HCT116 (cell line): ENCODE data around the gene ELL2. TPM values are rescaled to one million over a fixed set of nuclear protein-coding genes. Genes with fewer than 3 reads are reported as not detected.

ENCODE experiments used
- ATAC-seq: fragments of 200-7000 bp; cut with Tn5 transposase; 2 replicates; pipeline ENCODE4 v1.9.1; 2020; ENCODE audit warnings: mild to moderate bottlenecking, moderate library complexity
- BruUV-seq: library from RNA; stranded (reverse); fragments of 400-500 nt; replicated peaks from 2 replicates; lab custom pipeline; 2021; lab: Mats Ljungman, UMichigan
- CTCF ChIA-PET: fragments of 300-600 bp; sonication (Branson Sonifier 250); formaldehyde crosslinking; loops from one replicate; lab custom pipeline; 2021; ENCODE audit warnings: antibody characterized with exemption; lab: Charles Lee
- POLR2A ChIA-PET: fragments of 300-600, 350-600 bp; sonication (Branson Sonifier 250); formaldehyde crosslinking; loops from one replicate; lab custom pipeline; 2021; ENCODE audit warnings: antibody characterized with exemption; lab: Charles Lee
- RAD21 ChIA-PET, 2 experiments: fragments of 300-600 bp; sonication (Branson Sonifier 250); formaldehyde crosslinking; loops; one replicate each; lab custom pipeline; 2023; ENCODE audit warnings: low total read pairs in 2 of 2; ENCODE audit not compliant: uncharacterized antibody in 2 of 2, unreplicated experiment in 2 of 2, low non-redundant PET in 1 of 2; lab: Charles Lee
- DNase-seq: peaks from one replicate; pipeline ENCODE4 v3.0.0-alpha.2; 2010; ENCODE audit warnings: low read depth, low spot score
- H2AFZ ChIP-seq: fragments of 200-600 bp; shearing (Covaris generic), sonication (generic); 2 replicates; pipeline ENCODE4 v1.6.1; 2017; ENCODE audit warnings: low read depth, mixed run types, mixed read lengths, antibody characterized with exemption, low read length; ENCODE audit not compliant: poor library complexity, severe bottlenecking
- H3K27ac ChIP-seq: 2 replicates; pipeline ENCODE4 v1.5.1; 2012; ENCODE audit warnings: low read depth, low read length
- H3K27me3 ChIP-seq: fragments of 200-600 bp; sonication (generic); 2 replicates; pipeline ENCODE4 v1.6.1; 2016; ENCODE audit warnings: mixed run types, low read length, mixed read lengths; ENCODE audit not compliant: insufficient read depth
- H3K36me3 ChIP-seq, 2 experiments: fragments of 200-500 bp in 1 of 2; fragments of 200-600 bp in 1 of 2; sonication (Bioruptor generic) in 1 of 2; sonication (generic) in 1 of 2; 2 replicates each; pipeline versions ENCODE4 v1.5.1 to v1.6.1; 2014 to 2016; ENCODE audit warnings: low read length in 2 of 2, inconsistent platforms in 1 of 2, mixed read lengths in 1 of 2, mixed run types in 1 of 2; ENCODE audit not compliant: insufficient read depth in 2 of 2, control insufficient read depth in 1 of 2
- H3K4me1 ChIP-seq, 2 experiments: fragments of 200-600 bp in 1 of 2; sonication (generic) in 1 of 2; 2 replicates each; pipeline versions ENCODE4 v1.5.1 to v1.6.1; 2012 to 2017; ENCODE audit warnings: low read length in 2 of 2, inconsistent platforms in 1 of 2, mild to moderate bottlenecking in 1 of 2, mixed read lengths in 1 of 2, mixed run types in 1 of 2, moderate library complexity in 1 of 2; ENCODE audit not compliant: insufficient read depth in 2 of 2, control insufficient read depth in 1 of 2
- H3K4me2 ChIP-seq: fragments of 200-600 bp; sonication (generic); 2 replicates; pipeline ENCODE4 v1.6.1; 2017; ENCODE audit warnings: mixed run types, low read length, mixed read lengths
- H3K4me3 ChIP-seq, 2 experiments: fragments of 200-600 bp in 1 of 2; sonication (generic) in 1 of 2; replicated peaks in 1 of 2; 2 replicates each; pipeline ENCODE4 v1.5.1; 2011 to 2016; ENCODE audit warnings: low read length in 2 of 2, control low read depth in 1 of 2, low read depth in 1 of 2, mild to moderate bottlenecking in 1 of 2, mixed read lengths in 1 of 2, mixed run types in 1 of 2
- H3K79me2 ChIP-seq: fragments of 200-600 bp; sonication (generic); 2 replicates; pipeline ENCODE4 v1.6.1; 2017; ENCODE audit warnings: mild to moderate bottlenecking, mixed run types, low read length, moderate library complexity, mixed read lengths; ENCODE audit not compliant: insufficient read depth
- H3K9ac ChIP-seq: fragments of 200-600 bp; sonication (generic); 2 replicates; pipeline ENCODE4 v1.6.1; 2016; ENCODE audit warnings: low read length, mixed read lengths
- H3K9me2 ChIP-seq: fragments of 200-600 bp; sonication (generic), shearing (Covaris generic); 2 replicates; pipeline ENCODE4 v1.6.1; 2017; ENCODE audit warnings: mixed run types, mild to moderate bottlenecking, moderate library complexity; ENCODE audit not compliant: insufficient read depth
- H3K9me3 ChIP-seq, 2 experiments: fragments of 200-500 bp in 1 of 2; fragments of 200-600 bp in 1 of 2; sonication (Bioruptor generic) in 1 of 2; sonication (generic) in 1 of 2; 2 replicates each; pipeline ENCODE4 v1.6.1; 2014 to 2017; ENCODE audit warnings: low read length in 2 of 2, mixed read lengths in 2 of 2, inconsistent platforms in 1 of 2, low read depth in 1 of 2, mild to moderate bottlenecking in 1 of 2, mixed run types in 1 of 2, moderate library complexity in 1 of 2; ENCODE audit not compliant: control insufficient read depth in 1 of 2, insufficient read depth in 1 of 2
- H4K20me1 ChIP-seq: fragments of 200-600 bp; sonication (generic), shearing (Covaris generic); 2 replicates; pipeline ENCODE4 v1.6.1; 2017; ENCODE audit warnings: mixed run types, mild to moderate bottlenecking, moderate library complexity; ENCODE audit not compliant: insufficient read depth
- EZH2phosphoT487 ChIP-seq: fragments of 200-600 bp; IDR thresholded peaks from 2 replicates; pipeline ENCODE4 v1.6.1; 2018; ENCODE audit warnings: antibody characterized with exemption, borderline replicate concordance
- FOSL1 ChIP-seq: IDR thresholded peaks from 2 replicates; pipeline ENCODE4 v1.6.1; 2012; ENCODE audit warnings: low read depth
- JUND ChIP-seq: IDR thresholded peaks from 2 replicates; pipeline ENCODE4 v1.6.1; 2012
- RAD21 ChIP-seq: IDR thresholded peaks from 2 replicates; pipeline ENCODE4 v1.6.1; 2012; ENCODE audit warnings: low read depth, mild to moderate bottlenecking
- REST ChIP-seq: IDR thresholded peaks from 2 replicates; pipeline ENCODE4 v1.6.1; 2012; ENCODE audit warnings: low read depth
- SP1 ChIP-seq: IDR thresholded peaks from 2 replicates; pipeline ENCODE4 v1.6.1; 2012; ENCODE audit warnings: low read depth
- TCF7L2 ChIP-seq: IDR thresholded peaks from 2 replicates; pipeline ENCODE4 v1.7.0; 2011; ENCODE audit warnings: borderline replicate concordance, inconsistent platforms; ENCODE audit not compliant: insufficient read depth, insufficient read length; ENCODE audit errors: extremely low read depth
- ZNF274 ChIP-seq: fragments of 200-500 bp; sonication (Bioruptor generic); IDR thresholded peaks from 2 replicates; pipeline ENCODE4 v1.6.1; 2014; ENCODE audit warnings: mild to moderate bottlenecking, low read depth, low read length, inconsistent platforms
- intact Hi-C: fragments of 100-400 bp; cut with micrococcal nuclease; formaldehyde crosslinking; loops from 2 replicates; pipeline ENCODE4 v1.10.0; 2022
- total RNA-seq: library from RNA; stranded (reverse); gene quantifications from one replicate; pipeline ENCODE4 v1.2.1, GENCODE V29; 2021; ENCODE audit not compliant: unreplicated experiment

ELL2 gene
- total RNA-seq, 1 experiment from 2014 or later: 29.8 TPM

- no peaks in the 10 kb centered on the region for H3K9me3 ChIP-seq
- no peaks in the 10 kb centered on the region for H4K20me1 ChIP-seq
- 0 out of 4 replicates have a peak, but pooled peaks cover 0 to 4% of the 10 kb centered on the region in 2 experiments for H3K36me3 ChIP-seq
- H3K9ac ChIP-seq: no peak overlapping the region
- no TSS peak for BruUV-seq
- no peak overlapping the region for H3K4me2 ChIP-seq
- CTCF ChIA-PET: no interaction called here
- ATAC-seq: no peak
- H2AFZ ChIP-seq: no peak overlapping the region
- DNase-seq: no peak
- H3K9me2 ChIP-seq: no peaks in the 10 kb centered on the region
- RAD21 ChIA-PET: interaction anchor here in 1 of 2 experiments (0.7 kb wide), 1 partner anchor 53 kb away, joined by 3 read pairs; no protein-coding TSS in a partner anchor
- no peaks in the 10 kb centered on the region for H3K79me2 ChIP-seq
- intact Hi-C loops: no loop called here
- no peak overlapping the region for H3K27ac ChIP-seq
- peaks cover 3 to 8% of the 10 kb centered on the region in 2 experiments; a peak in 3 of 4 replicates for H3K4me1 ChIP-seq
- no peaks in the 10 kb centered on the region for H3K27me3 ChIP-seq
- POLR2A ChIA-PET: no interaction called here
- TF ChIP-seq JUND: no peak
- TF ChIP-seq TCF7L2: no peak
- no peak for TF ChIP-seq SP1
- no peak for TF ChIP-seq EZH2phosphoT487
- no peak for TF ChIP-seq RAD21
- TF ChIP-seq REST: no peak
- TF ChIP-seq ZNF274: no peak
- TF ChIP-seq FOSL1: no peak
- H3K4me3 ChIP-seq: no peak overlapping the region
These were observed 30.4 kb downstream of the ELL2 start for GRCh38 chr5:95931079-95931833.
